ENCODE results near the gene TSPAN10. TPM values are rescaled to one million over a fixed set of nuclear protein-coding genes. Genes with fewer than 3 reads are reported as not detected.
"Not testable (repeated sequence)": the region's sequence is repeated elsewhere in the genome, so short reads cannot be mapped to it uniquely, and the experiment has no call there.

The TSPAN10 gene
- total RNA-seq, 4 donors from 2014 or later = 0.99 to 9.2 (median 2.5) TPM

DNA sequence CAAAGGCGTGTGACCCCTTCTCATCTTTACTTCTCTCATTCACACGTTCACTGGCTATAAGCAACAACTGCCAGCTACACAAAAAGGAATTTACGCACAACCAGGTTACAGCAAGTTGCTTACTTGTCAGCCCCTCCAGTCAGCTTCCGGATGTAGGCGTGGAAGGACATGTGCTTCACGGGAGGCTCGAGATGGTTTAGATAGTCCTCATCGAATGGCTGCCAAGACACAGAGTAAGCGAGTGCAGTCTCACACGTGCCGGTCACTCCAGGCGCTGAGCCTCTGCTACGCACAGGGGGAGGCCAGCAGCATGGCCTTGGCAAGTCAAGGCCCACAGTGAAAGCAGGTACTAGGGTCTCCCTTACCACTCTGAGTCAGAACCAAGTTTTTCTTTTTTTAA, 28.4 kb upstream of the TSPAN10 start:
- TF ChIP-seq POLR2A (IDR thresholded peaks at IDR 0.05) (no peak), CTCF (IDR thresholded peaks at IDR 0.05) (no peak), EP300 (IDR thresholded peaks at IDR 0.05) (no peak), POLR2AphosphoS5 (IDR thresholded peaks at IDR 0.05) (no peak)
- H3K27me3 ChIP-seq = no peaks in the 10 kb centered on the region
- H3K36me3 ChIP-seq = peaks cover 83% of the 10 kb centered on the region
- H3K9me3 ChIP-seq = no peaks in the 10 kb centered on the region
- no peaks in the 10 kb centered on the region for H3K4me1 ChIP-seq
- H3K4me3 ChIP-seq = no peak overlapping the region
- 89% methylated on average over 13 of the region's 13 CpGs for WGBS
- no peak for DNase-seq (ENCODE audit: low spot score in 2 of 2)
- H3K27ac ChIP-seq = no peak overlapping the region

- Histone ChIP-seq H3K4me1 (peaks cover 6% of the 10 kb centered on the region), H3K9me3 (no peaks in the 10 kb centered on the region), H3K27me3 (no peaks in the 10 kb centered on the region), H3K27ac (no peak overlapping the region), H3K36me3 (peaks cover 75% of the 10 kb centered on the region), H3K4me3 (no peak overlapping the region)
- 92% methylated on average over 19 of the region's 19 CpGs for WGBS
- no peak for TF ChIP-seq POLR2A (IDR thresholded peaks at IDR 0.05)
- no peak for TF ChIP-seq EP300 (IDR thresholded peaks at IDR 0.05)
- TF ChIP-seq POLR2AphosphoS5 (IDR thresholded peaks at IDR 0.05) = no peak
- TF ChIP-seq CTCF (IDR thresholded peaks at IDR 0.05) = no peak
- DNase-seq (ENCODE audit: low spot score in 2 of 2) = no peak
Measured at GRCh38 chr17:81609541-81610311, 27.3 kb upstream of the TSPAN10 start.

- 85% methylated on average over 16 of the region's 16 CpGs for WGBS
- Histone ChIP-seq H3K27ac (no peak overlapping the region), H3K9me3 (no peaks in the 10 kb centered on the region), H3K27me3 (no peaks in the 10 kb centered on the region), H3K36me3 (peaks cover 59% of the 10 kb centered on the region), H3K4me1 (peaks cover 7% of the 10 kb centered on the region), H3K4me3 (no peak overlapping the region)
- no peak for TF ChIP-seq POLR2A (IDR thresholded peaks at IDR 0.05)
- TF ChIP-seq POLR2AphosphoS5 (IDR thresholded peaks at IDR 0.05) = no peak
- TF ChIP-seq EP300 (IDR thresholded peaks at IDR 0.05) = no peak
- no peak for TF ChIP-seq CTCF (IDR thresholded peaks at IDR 0.05)
- no peak for DNase-seq (ENCODE audit: low spot score in 2 of 2)
Measured at GRCh38 chr17:81612172-81612970, 24.6 kb upstream of the TSPAN10 start.

DNA sequence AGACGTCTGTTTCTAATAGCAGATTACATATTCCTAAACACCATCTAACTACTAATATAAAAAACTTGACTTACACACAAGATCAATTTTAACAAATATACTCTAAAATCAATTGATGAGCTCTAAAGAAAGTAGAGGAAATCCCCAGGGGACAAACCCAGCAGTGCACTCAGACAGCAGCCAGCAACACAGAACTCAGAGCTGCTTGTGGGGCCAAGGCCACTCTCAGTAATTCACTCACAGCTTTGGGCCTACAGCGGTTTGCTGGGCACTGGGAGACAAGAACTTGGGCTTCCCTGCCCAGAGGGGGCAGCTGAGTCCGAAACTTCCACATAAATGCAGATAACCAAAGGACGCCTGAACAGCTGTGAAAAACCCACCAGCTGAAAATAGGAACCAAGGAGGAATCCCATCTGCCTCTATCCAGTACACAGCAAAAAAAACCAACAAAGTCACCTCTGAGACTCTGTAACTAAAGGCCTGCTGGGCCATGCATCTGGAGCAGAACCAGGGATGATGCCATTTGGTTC, 21.5 kb upstream of the TSPAN10 start:
- Histone ChIP-seq H3K9me3 (no peaks in the 10 kb centered on the region), H3K27ac (no peak overlapping the region), H3K27me3 (no peaks in the 10 kb centered on the region), H3K4me3 (no peak overlapping the region), H3K36me3 (peaks cover 52% of the 10 kb centered on the region), H3K4me1 (peaks cover 7% of the 10 kb centered on the region)
- DNase-seq (ENCODE audit: low spot score in 2 of 2) = no peak
- 85% methylated on average over 4 of the region's 4 CpGs for WGBS
- TF ChIP-seq EP300 (IDR thresholded peaks at IDR 0.05) (no peak), CTCF (IDR thresholded peaks at IDR 0.05) (no peak), POLR2A (IDR thresholded peaks at IDR 0.05) (no peak), POLR2AphosphoS5 (IDR thresholded peaks at IDR 0.05) (no peak)

GRCh38 chr17:81616877-81617276, 20.1 kb upstream of the TSPAN10 start:
- Histone ChIP-seq H3K27me3 (no peaks in the 10 kb centered on the region), H3K36me3 (peaks cover 61% of the 10 kb centered on the region), H3K4me3 (no peak overlapping the region), H3K9me3 (no peaks in the 10 kb centered on the region), H3K27ac (no peak overlapping the region), H3K4me1 (peaks cover 7% of the 10 kb centered on the region)
- TF ChIP-seq POLR2A (IDR thresholded peaks at IDR 0.05) (no peak), EP300 (IDR thresholded peaks at IDR 0.05) (no peak), CTCF (IDR thresholded peaks at IDR 0.05) (no peak), POLR2AphosphoS5 (IDR thresholded peaks at IDR 0.05) (no peak)
- WGBS = 46% methylated on average over 6 of the region's 7 CpGs
- DNase-seq (ENCODE audit: low spot score in 2 of 2) = peak in 1 of 2 donors; percentile 59

DNA sequence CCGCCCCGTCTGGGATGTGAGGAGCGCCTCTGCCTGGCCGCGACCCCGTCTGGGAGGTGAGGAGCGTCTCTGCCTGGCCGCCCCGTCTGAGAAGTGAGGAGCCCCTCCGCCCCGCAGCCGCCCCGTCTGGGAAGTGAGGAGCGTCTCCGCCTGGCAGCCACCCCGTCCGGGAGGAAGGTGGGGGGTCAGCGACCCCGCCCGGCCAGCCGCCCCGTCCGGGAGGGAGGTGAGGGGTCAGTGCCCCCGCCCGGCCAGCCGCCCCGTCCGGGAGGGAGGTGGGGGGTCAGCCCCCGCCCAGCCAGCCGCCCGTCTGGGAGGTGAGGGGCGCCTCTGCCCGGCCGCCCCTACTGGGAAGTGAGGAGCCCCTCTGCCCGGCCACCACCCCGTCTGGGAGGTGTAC, 18.7 kb upstream of the TSPAN10 start:
- not testable (repeated sequence) for DNase-seq (ENCODE audit: low spot score in 2 of 2); H3K27me3 ChIP-seq; H3K4me1 ChIP-seq; H3K9me3 ChIP-seq; H3K27ac ChIP-seq; H3K4me3 ChIP-seq
- WGBS = no CpG with 5 or more reads among the region's 36 CpGs
- H3K36me3 ChIP-seq = peaks cover 62% of the 10 kb centered on the region
